ENCODE measurements around the gene DYNLT1. TPM values are rescaled to one million over a fixed set of nuclear protein-coding genes. Genes with fewer than 3 reads are reported as not detected.
"Not testable (repeated sequence)": the region's sequence is repeated elsewhere in the genome, so short reads cannot be mapped to it uniquely, and the experiment has no call there.

Gene DYNLT1
- total and polyA plus RNA-seq, 2 experiments from 2014 or later, result 60.9 to 241 TPM

- DNase-seq (ENCODE audit: low spot score); H3K27me3 Mint-ChIP-seq (ENCODE audit: insufficient read depth, low read depth, poor library complexity); H3K9me2 ChIP-seq (ENCODE audit: insufficient read depth); H3K36me3 ChIP-seq (ENCODE audit: insufficient read depth); H2AFZ ChIP-seq; H3K27ac Mint-ChIP-seq; H3F3A ChIP-seq (replicated peaks; ENCODE audit: low read depth); H3K27me3 ChIP-seq (ENCODE audit: insufficient read depth); ATAC-seq; H3K79me2 ChIP-seq (replicated peaks; ENCODE audit: insufficient read depth); H3K27ac ChIP-seq (ENCODE audit: low read depth); H3K4me2 ChIP-seq; H3K9me3 Mint-ChIP-seq; H4K20me1 ChIP-seq (replicated peaks; ENCODE audit: insufficient read depth); H3K4me3 Mint-ChIP-seq; H3K36me3 Mint-ChIP-seq (ENCODE audit: low read depth); H3K4me3 ChIP-seq: not testable (repeated sequence)
- H3K4me1 ChIP-seq (ENCODE audit: insufficient read depth), result peaks cover 11% of the 10 kb centered on the region
- H3K4me1 Mint-ChIP-seq, result peaks cover 28% of the 10 kb centered on the region
Observed at GRCh38 chr6:158656986-158657385, 12.4 kb upstream of the DYNLT1 start.

GRCh38 chr6:158655569-158656450 lies 11.3 kb upstream of the DYNLT1 start:
- DNase-seq (ENCODE audit: low spot score), result no peak
- peaks cover 7% of the 10 kb centered on the region for H3K27me3 Mint-ChIP-seq (ENCODE audit: insufficient read depth, low read depth, poor library complexity)
- H3K4me1 ChIP-seq (ENCODE audit: insufficient read depth), result peaks cover 11% of the 10 kb centered on the region
- H3K79me2 ChIP-seq (replicated peaks; ENCODE audit: insufficient read depth), result no peaks in the 10 kb centered on the region
- H4K20me1 ChIP-seq (replicated peaks; ENCODE audit: insufficient read depth), result no peaks in the 10 kb centered on the region
- H3K4me3 Mint-ChIP-seq, result no peak overlapping the region
- no peaks in the 10 kb centered on the region for H3F3A ChIP-seq (replicated peaks; ENCODE audit: low read depth)
- no peak overlapping the region for H3K4me2 ChIP-seq
- H3K36me3 Mint-ChIP-seq (ENCODE audit: low read depth), result no peaks in the 10 kb centered on the region
- H3K27ac ChIP-seq (ENCODE audit: low read depth), result no peak overlapping the region
- ATAC-seq, result no peak
- no peak overlapping the region for H3K27ac Mint-ChIP-seq
- H3K9me3 Mint-ChIP-seq, result no peaks in the 10 kb centered on the region
- H3K4me3 ChIP-seq, result no peak overlapping the region
- H3K36me3 ChIP-seq (ENCODE audit: insufficient read depth), result no peaks in the 10 kb centered on the region
- H3K27me3 ChIP-seq (ENCODE audit: insufficient read depth), result no peaks in the 10 kb centered on the region
- no peaks in the 10 kb centered on the region for H3K9me2 ChIP-seq (ENCODE audit: insufficient read depth)
- peaks cover 28% of the 10 kb centered on the region for H3K4me1 Mint-ChIP-seq
- no peak overlapping the region for H2AFZ ChIP-seq
- TF ChIP-seq, protein P1, sequence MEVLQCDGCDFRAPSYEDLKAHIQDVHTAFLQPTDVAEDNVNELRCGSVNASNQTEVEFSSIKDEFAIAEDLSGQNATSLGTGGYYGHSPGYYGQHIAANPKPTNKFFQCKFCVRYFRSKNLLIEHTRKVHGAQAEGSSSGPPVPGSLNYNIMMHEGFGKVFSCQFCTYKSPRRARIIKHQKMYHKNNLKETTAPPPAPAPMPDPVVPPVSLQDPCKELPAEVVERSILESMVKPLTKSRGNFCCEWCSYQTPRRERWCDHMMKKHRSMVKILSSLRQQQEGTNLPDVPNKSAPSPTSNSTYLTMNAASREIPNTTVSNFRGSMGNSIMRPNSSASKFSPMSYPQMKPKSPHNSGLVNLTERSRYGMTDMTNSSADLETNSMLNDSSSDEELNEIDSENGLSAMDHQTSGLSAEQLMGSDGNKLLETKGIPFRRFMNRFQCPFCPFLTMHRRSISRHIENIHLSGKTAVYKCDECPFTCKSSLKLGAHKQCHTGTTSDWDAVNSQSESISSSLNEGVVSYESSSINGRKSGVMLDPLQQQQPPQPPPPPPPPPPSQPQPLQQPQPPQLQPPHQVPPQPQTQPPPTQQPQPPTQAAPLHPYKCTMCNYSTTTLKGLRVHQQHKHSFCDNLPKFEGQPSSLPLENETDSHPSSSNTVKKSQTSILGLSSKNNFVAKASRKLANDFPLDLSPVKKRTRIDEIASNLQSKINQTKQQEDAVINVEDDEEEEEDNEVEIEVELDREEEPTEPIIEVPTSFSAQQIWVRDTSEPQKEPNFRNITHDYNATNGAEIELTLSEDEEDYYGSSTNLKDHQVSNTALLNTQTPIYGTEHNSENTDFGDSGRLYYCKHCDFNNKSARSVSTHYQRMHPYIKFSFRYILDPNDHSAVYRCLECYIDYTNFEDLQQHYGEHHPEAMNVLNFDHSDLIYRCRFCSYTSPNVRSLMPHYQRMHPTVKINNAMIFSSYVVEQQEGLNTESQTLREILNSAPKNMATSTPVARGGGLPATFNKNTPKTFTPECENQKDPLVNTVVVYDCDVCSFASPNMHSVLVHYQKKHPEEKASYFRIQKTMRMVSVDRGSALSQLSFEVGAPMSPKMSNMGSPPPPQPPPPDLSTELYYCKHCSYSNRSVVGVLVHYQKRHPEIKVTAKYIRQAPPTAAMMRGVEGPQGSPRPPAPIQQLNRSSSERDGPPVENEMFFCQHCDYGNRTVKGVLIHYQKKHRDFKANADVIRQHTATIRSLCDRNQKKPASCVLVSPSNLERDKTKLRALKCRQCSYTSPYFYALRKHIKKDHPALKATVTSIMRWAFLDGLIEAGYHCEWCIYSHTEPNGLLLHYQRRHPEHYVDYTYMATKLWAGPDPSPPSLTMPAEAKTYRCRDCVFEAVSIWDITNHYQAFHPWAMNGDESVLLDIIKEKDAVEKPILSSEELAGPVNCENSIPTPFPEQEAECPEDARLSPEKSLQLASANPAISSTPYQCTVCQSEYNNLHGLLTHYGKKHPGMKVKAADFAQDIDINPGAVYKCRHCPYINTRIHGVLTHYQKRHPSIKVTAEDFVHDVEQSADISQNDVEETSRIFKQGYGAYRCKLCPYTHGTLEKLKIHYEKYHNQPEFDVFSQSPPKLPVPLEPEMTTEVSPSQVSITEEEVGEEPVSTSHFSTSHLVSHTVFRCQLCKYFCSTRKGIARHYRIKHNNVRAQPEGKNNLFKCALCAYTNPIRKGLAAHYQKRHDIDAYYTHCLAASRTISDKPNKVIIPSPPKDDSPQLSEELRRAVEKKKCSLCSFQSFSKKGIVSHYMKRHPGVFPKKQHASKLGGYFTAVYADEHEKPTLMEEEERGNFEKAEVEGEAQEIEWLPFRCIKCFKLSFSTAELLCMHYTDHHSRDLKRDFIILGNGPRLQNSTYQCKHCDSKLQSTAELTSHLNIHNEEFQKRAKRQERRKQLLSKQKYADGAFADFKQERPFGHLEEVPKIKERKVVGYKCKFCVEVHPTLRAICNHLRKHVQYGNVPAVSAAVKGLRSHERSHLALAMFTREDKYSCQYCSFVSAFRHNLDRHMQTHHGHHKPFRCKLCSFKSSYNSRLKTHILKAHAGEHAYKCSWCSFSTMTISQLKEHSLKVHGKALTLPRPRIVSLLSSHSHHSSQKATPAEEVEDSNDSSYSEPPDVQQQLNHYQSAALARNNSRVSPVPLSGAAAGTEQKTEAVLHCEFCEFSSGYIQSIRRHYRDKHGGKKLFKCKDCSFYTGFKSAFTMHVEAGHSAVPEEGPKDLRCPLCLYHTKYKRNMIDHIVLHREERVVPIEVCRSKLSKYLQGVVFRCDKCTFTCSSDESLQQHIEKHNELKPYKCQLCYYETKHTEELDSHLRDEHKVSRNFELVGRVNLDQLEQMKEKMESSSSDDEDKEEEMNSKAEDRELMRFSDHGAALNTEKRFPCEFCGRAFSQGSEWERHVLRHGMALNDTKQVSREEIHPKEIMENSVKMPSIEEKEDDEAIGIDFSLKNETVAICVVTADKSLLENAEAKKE (CRISPR knock-in tag; IDR thresholded peaks at IDR 0.05), result no peak
- TF ChIP-seq POLR2AphosphoS5 (IDR thresholded peaks at IDR 0.05; ENCODE audit: low read depth), result no peak
- no peak for TF ChIP-seq CTCF (conservative IDR thresholded peaks at IDR 0.05; ENCODE audit: low read depth in 2 of 2)
- no peak for TF ChIP-seq STAT1 (IDR thresholded peaks at IDR 0.05; ENCODE audit: unreplicated experiment)
- TF ChIP-seq CREB1 (CRISPR knock-in tag; IDR thresholded peaks at IDR 0.05; ENCODE audit: low read depth), result no peak
- no peak for TF ChIP-seq EZH2 (IDR thresholded peaks at IDR 0.05; ENCODE audit: low read depth, unreplicated experiment)
- no peak for TF ChIP-seq ZNF331 (CRISPR knock-in tag; IDR thresholded peaks at IDR 0.05; ENCODE audit: low read depth)
- TF ChIP-seq REST (IDR thresholded peaks at IDR 0.05; ENCODE audit: unreplicated experiment), result no peak
- TF ChIP-seq ZNF114 (CRISPR knock-in tag; IDR thresholded peaks at IDR 0.05), result no peak

All from GM23338 (cell line).